SH-SY5Y (cell line): ENCODE data around the gene MRGPRE.

Experiments used
- GATA2 ChIP-seq: IDR thresholded peaks from 2 replicates; pipeline ENCODE4 v1.6.1; 2011; ENCODE audit warnings: mild to moderate bottlenecking, low read depth, low read length
- GATA3 ChIP-seq: IDR thresholded peaks from 2 replicates; pipeline ENCODE4 v1.6.1; 2011; ENCODE audit warnings: low read depth, mild to moderate bottlenecking, low read length, moderate library complexity

DNA sequence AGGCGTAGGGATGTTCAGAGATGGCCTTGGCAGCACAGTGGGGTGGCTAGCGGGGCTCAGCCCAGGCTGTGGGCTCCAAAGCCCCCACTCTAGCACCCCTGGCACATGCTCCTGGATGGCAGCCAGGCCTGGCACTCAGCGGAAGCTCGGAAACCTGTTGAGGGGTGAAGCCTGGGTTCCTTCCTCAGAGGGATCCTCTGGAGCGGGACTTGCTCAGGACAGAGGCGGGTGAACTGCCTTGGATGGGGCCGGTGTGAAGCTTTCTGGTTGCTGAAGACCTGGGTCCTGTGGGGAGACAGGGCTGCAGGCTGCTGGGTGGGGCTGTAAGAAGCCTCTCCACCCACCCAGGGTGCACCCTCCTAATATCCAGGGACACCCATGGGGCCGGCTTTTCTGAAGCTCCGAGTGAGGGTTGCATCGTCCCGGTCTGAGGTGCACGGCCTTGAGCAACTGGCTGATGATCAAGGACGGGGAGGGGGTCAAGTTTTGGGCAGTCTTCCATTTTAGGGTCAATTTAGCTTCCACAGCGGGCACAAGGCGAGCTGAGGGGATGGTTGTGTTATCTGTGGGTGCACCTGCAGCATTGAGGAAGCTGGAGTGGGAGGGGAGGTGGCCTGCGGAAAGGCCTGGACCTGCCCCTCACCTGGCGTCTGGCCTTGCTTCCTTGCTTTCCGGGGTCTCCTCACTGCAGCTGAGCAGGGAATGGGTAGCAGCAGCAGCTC, 5.2 kb downstream of the MRGPRE start:
- TF ChIP-seq GATA2 (no peak), GATA3 (no peak)
